HG03103 (cell line): ENCODE data around the gene CDH1.

Source experiments
- ATAC-seq: cut with Tn5 transposase; IDR thresholded peaks from one replicate; pipeline ENCODE4 v1.9.1; 2021; ENCODE audit warnings: low read depth; ENCODE audit not compliant: unreplicated experiment

The CDH1 gene

GRCh38 chr16:68843482-68844210 is 106.6 kb downstream of the CDH1 start, which contains the start of gene TANGO6:
TANGO6 (plus strand) TSS chr16:68843531; CDS start chr16:68843618, 87 bp downstream.
- ATAC-seq: peak; percentile 70

DNA sequence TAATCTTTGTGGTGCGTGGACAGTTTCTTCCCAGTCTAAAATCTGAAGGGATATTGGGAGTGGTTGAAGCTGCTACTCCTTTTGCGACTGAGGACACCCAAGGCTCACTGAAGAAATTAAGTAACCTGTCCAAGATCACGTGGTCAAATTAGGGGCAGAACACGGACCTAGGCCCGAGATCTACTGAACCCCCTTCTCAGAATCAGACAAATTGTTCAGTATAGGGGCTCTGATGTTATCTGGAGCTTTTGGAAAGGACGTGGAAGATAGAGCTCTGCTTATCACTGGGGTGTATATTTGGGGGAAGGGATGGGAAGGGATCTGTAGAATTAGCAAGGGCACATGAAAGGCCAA is 107.1 kb downstream of the CDH1 start:
- ATAC-seq: no peak

DNA sequence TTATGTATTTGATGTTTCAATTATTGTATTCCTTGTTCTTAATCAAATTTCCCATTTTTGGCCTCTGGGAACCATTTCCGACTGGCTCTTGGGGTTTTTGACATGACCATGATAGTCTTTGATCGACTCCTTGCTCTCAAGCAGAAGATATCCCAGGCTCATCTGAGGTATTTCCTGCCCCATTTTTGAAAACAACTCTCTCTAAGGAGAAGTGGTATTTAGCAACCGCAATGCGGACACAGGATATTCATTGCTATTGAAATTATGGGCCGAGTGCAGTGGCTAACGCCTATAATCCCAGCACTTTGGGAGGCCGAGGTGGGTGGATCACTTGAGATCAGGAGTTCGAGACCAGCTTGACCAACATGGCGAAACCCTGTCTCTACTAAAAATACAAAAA is 111.7 kb downstream of the CDH1 start:
- no peak for ATAC-seq

DNA sequence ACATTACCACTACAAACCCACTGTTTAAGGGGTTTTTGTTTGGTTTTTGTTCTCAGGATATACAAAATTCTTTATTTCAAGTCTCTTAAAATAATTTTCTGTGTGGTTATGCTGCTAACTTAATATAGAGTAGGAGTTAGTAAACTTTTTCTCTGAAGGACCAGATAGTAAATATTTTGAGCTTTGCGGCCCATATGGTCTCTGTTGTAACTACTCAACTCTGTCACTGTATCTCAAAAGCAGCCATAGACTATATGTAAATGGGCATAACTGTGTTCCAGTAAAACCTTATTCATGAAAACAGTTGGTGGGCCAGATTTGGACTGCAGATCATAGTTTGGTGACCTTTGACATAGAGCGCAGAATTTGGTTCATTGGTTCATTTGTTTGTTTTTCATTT is 113.4 kb downstream of the CDH1 start:
- ATAC-seq: no peak

DNA sequence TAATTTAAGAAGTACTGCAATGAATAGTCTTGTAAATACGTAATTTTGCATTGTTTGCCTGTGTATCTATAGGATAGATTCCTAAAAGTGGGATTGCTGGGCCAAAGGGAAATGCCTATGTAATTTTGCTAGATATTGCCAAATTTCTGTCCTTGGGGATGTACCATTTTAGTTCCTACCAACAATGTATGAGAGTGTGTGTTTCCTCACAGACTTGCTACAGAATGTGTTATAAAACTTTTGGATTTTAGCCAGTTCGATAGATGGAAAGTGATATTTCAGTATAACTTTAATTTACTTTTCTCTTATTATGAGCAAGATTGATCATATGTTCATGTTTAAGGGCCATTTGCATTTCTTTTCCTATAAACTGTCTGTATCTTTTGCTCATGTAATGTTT is 114.5 kb downstream of the CDH1 start:
- ATAC-seq: no peak

DNA sequence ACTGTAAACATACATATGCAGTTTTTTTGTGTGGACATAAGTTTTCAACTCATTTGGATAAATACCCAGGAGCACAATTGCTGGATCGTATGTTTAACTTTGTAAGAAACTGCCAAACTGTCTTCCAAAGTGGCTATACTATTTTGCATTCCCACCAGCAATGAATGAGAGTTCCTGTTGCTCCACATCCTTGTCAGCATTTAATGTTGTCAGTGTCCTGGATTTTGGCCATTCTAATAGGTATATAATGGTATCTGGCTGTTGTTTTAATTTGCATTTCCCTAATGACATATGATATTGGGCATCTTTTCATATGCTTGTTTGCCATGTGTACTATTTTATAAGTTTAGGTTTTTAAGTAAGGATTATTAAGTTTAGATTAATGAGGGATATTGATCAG is 120.4 kb downstream of the CDH1 start:
- ATAC-seq: no peak

GRCh38 chr16:68859828-68860227 is 122.7 kb downstream of the CDH1 start:
- ATAC-seq: no peak

DNA sequence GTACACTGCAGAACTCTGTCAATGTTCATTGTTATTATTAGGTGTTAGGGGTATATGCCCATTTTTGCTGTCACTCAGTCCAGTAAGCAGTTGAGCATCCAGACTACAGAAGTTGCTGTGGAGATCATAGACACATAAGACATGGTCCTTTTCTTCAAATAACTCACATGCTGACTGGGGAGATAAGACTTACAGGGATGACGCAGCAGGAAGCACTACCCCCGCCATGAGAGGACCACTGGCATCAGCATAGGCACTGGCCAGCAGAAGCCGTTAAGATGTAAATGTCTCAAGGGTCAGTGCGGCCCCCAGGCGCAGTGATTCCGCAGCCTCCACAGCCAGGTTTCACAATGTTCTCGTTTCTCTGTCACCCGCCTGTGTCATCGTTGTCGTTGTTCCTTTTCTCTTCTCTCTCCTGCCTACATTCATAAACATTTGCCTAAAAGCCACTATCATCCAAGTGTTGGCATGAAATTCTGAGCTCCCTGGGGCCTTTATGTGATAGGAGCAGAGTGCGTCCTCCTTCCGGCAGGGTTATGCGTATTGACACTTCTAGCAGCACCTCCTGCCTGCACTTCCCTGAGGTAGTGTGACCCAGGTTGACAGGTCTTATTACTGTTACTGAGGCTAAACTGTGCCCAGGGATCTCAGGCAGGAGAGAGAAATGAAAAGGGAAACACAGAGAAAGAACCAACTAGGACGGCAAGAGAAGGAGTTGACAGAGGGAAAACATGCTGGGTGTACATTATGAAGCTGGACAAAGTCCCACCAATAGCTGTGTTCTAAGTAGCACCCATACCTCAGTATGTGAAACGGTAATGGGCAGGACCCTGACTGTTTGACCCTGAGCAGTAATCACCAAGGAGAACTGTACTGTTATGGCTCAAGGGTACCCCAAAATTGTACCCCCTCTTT is 124.1 kb downstream of the CDH1 start:
- no peak for ATAC-seq

GRCh38 chr16:68866933-68867332 is 129.8 kb downstream of the CDH1 start:
- ATAC-seq: no peak

GRCh38 chr16:68869492-68870088 is 132.5 kb downstream of the CDH1 start:
- ATAC-seq: no peak

DNA sequence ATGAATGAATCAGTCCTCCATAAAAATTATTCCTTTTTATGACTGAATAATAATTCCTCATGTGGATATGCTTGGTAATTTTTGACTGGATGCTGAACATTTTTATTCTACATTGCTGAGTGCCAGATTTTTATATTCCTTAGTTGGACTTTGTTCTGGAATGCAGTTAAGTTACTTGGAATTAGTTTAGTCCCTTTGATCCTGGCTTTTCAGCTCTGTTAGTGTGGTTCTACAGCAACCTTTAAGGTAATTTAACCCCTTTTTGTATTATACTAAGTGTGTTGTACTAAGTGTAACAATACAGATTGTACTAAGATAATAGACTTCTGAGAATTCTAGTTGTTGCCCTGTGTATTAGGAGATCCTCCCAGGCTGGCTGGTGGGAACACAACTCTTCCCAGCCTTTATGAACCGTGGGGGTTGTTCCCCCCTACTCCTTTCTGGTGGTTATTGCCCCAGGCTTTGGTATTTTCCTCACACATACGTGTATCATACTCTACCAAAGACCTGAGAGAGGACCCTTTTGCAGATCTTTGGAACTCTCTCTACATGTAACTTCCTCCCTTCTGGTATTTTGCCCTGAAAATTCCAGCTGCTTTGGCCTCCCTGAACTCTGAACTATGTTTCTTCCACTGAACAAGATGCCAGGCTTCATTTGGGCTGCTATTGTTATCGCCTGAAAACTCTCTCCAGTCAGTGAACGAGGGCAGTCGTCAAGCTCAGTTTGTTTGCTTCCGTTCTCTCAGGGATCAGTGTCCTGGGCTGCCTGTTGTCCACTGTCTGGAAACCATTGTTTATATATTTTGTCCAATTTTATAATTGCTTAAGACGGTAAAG is 136.8 kb downstream of the CDH1 start:
- ATAC-seq: no peak

GRCh38 chr16:68875871-68876270 is 138.8 kb downstream of the CDH1 start:
- no peak for ATAC-seq

- ATAC-seq: no peak
These were observed 146.6 kb downstream of the CDH1 start for GRCh38 chr16:68883685-68884084.

- no peak for ATAC-seq
These were observed 147.3 kb downstream of the CDH1 start for GRCh38 chr16:68884401-68884800.
